ENCODE results near the gene MAPK8.

DNA sequence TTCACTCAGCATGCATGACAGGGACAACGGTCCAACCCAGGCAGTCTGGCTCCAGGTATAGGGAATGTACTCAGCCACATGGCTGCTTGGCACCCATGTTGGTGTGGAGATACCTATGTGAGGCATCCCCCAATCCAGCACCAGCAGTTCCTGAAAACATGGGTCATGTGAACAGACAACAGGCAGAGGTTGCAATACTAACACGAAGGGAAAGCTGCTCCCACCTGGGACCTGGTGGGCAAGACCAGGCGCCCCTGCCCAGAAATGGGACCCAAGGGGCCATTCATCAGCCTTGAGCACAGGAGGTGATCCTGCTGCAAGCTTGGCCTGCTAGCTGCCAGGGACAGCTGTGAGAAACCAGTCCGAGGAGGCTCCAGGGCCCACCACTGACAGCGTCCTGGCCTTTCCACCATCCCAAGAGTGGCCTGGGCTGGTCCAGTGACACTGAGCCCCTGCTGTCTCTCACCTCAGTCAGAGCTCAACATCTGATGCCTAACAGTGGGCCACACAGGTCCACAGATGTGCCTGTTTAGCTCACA, 156.1 kb downstream of the MAPK8 start:
- TF ChIP-seq ZNF76 (tag by site-specific recombination; IDR thresholded peaks at IDR 0.05; ENCODE audit: borderline replicate concordance, low read depth): no peak
- TF ChIP-seq, protein P1, sequence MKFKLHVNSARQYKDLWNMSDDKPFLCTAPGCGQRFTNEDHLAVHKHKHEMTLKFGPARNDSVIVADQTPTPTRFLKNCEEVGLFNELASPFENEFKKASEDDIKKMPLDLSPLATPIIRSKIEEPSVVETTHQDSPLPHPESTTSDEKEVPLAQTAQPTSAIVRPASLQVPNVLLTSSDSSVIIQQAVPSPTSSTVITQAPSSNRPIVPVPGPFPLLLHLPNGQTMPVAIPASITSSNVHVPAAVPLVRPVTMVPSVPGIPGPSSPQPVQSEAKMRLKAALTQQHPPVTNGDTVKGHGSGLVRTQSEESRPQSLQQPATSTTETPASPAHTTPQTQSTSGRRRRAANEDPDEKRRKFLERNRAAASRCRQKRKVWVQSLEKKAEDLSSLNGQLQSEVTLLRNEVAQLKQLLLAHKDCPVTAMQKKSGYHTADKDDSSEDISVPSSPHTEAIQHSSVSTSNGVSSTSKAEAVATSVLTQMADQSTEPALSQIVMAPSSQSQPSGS (tag by site-specific recombination; IDR thresholded peaks at IDR 0.05; ENCODE audit: low read depth): no peak

All from HEK293 (cell line).